Hypothalamus (tissue), 51 donors: ENCODE results near the gene C1orf167.
A peak's percentile ranks its signal among the peaks of the same experiment; 100 is the strongest.

Experiments
- DNase-seq, 51 donors: peaks; one replicate each; lab custom pipeline; 2025; lab: John Stamatoyannopoulos, UW

The C1orf167 gene

DNA sequence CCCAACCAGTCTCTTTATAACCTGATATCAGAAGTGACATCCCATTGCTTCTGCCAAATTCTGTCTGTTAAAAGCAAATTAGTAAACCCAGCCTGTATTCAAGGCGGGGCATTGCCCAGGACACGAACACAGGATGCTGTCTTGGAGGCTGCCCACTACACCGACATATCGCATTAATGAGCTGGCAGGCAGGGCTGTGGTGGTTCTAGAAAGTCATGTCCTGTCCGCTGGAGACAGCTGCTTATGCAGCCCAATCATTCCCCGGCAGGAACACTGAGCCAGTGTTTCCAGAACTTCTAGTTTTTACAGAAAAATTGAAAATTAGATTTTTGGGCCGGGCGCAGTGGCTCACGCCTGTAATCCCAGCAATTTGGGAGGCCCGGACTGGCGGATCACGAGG lies 19.3 kb downstream of the C1orf167 start:
- DNase-seq = no peak

DNA sequence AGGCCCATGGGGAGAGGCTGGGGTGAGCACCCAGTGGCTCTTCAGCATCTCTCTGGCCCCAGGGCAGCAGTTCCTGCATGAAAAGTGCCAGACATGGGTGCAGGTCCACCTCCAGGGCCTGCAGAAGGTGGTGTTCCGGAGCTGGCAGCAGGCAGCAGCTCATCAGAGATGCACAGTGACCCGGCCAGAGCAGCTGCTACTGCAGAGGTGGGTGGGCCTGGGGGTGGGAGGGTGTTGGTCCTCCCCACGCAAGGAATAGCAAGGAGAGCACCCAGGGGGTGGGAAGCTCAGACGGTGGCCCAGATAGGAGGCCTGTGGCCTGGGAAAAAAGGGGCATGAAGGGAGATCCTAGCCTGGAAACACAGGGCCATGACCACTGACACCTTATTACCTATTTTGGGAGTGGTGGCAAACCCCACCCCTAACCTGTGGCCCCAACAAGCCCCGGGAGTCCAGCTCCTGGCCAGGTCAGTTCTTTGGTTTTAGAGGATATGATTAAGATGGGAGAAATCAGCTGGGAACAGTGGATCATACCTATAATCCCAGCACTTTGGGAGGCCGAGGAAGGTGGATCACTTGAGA lies 20.2 kb downstream of the C1orf167 start:
- no peak for DNase-seq

DNA sequence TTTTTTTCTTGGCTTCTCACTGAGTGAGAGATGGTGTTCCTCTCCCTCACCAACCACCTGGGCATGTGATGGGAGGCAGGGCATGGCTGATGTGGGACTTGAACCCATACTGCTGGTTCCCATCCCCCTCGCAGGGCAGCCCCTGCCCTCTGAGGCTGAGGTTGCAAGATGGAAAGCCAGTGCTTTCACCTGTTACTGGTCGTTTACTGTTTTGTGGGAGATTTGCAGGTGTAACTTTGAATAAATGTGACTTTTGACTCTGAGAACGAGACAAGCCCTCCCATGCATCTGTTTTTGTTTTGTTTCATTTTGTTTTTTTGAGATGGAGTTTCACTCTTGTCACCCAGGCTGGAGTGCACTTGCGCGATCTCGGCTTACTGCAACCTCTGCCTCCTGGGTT lies 21.6 kb downstream of the C1orf167 start:
- DNase-seq = no peak

DNA sequence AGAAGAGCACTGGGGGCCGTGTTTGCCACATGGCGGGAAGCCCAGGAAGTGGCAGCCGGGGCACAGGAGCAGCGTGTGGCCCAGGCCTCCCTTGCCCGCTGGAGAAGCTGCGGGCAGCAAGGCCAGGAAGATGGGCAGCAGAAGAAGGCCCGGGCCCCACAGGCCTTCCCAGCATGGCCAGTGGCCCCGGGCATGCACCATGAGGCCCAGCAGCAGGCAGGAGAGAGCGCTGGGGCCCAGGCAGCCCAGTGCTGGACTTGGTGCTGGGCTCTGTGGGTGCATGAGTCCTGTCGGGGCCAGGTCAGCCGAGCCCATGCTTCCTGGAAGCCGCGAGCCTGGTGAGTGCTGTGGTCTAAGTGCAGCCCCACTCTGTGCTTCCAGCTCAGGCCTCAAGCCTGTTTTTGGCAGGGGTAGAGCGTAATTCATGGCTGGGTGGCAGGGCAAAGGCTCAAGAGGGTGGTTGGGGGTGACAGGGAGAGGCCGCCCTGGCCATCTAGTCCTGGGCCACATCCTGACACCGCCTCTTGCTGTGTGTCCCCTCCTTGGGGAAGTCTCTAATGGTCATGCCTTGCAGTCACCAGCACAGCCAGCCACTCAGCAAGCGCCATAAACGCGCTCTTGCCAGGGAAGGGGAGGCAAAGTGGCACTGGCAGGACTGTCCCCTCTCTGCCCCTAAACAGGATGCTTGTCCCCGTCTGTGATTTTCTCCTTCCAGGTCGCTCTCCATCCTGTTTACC lies 22.4 kb downstream of the C1orf167 start:
- DNase-seq = no peak

DNA sequence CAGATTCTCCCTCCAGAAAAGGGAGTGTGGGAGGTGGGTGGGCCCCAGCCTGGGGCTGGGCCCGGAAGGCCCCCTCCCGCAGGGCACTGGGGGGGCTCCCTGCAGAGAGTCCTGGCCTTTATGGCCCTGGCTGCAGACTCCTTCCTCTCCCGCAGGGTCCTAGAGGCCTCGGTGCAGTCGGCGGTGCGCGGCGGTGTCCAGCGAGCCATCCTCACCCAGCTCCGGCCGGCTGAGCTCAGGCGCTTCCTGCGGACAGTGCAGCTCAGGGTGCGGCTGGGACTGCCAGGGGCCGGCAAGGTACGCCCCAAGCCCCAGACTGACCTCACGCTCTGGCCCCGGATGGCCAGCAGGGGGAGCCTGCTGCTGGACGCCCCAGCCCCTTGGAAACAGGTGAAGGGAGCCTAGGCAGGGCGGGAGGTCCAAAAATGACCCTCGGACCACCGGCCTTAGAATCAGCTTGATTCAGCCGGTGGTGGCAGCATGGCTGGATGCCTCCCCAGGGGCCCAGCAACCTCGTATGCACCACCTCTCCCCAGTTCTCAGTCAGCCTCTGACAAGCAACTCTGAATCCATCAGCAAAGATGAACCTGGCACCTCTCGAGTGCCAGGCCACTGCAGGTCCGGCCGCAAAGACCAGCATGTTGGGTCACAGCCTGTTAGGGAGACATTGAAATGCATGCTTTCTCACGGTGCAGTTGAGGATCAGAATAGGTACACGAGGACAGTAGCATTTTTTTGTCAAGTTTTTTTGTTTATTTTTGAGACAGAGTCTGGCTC lies 23.2 kb downstream of the C1orf167 start:
- peak in 35 of 51 donors; percentile 11 to 69 (median 43) for DNase-seq

DNA sequence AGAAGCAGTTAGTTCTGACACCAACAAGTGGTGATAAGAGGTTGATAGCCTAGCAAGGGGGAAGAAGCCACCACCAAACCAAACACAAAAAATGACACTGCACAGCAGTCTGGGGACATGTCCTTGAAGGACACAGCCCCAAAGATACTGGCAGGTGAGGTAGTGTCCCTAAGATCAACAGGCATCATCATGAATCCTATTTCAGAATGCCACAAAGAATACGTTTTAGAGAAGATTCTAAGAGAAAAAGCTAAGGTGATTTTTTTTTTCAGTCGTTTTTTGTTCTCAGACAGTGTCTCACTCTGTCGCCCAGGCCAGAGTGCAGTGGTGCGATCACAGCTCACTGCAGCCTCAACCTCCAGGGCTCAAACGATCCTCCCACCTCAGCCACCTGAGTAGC lies 24.2 kb downstream of the C1orf167 start:
- no peak for DNase-seq

DNA sequence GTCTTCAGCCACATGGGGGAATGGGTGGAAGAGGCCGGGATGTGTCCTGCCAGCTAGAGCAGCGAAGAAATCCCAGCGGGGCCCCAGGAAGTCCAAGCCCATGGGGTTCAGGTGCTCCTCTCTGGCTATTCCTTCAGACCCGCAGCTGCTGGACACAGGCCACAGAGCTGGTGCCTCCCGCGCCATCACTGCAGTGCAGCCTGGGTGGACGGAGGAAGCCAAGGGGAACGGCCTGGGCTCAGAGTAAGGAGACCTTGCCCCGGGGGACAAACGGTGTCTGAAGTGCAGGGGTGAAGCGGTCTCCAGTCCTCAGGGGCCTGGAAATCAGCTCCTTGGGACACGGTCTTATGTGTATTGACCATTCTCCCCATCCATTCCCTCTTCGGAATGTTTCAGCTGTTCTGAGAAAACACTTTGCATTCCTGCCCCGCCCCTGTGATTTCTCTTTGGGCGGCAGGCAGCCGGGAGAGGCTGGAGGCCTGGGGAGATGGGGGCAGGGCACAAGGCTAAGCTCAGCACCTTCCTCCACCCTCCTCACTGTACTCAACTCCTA lies 25.3 kb downstream of the C1orf167 start:
- DNase-seq = peak in 1 of 51 donors; percentile 12

DNA sequence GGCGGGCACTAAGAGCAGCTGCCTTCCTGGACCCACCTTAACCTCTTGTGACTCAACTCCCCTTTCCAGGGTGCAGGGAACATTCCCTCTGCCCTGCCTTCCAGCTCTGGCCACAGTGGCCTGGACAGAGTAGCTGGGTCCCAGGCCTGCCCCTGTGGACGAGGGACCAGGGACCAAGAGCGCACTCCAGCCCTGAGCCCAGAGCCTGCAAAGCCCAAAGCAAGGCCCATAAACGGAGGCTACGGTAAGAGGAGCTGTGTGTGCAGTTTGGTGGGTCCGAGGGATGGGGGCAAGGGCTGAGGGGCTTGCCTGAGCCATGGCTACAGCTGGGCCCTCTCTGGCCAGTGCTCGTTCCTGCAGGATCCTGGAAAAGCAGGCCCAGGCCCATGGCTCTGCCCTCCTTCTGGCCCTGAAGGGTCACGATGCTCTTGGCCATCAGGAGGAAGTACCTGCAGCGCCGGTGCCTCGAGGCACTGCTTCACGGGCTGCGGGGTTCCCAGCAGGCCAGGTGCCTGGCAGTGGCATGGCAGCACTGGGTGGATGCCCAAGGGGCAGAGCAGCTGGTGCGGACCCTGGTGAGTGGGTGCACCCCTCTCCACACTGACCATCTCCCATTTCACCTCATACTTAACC lies 25.9 kb downstream of the C1orf167 start:
- DNase-seq = no peak

DNA sequence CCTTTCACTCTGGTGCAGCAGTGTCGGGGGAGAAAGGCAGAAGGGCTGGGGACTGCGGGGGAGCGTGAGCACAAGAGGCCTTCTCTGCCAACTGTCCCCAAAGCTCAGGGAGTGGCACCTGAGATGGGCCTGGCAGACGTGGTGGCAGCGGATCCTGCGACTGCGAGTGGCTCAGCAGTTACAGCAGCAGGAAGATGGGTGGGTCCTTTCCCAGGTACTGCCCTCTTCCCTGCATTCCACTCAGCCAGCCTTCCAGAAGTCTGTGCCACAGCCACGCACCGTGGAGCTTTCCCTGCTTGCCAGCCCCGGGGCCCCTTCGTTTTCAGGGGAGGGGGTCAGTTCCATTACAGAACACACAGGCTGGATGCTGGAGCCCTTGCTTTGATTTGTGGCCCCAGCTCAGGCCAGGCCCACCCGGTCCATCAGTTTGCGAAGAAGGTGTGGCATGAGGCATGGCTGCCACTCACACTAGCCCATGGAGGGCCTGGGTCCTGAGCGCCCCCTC lies 26.6 kb downstream of the C1orf167 start:
- DNase-seq = no peak

DNA sequence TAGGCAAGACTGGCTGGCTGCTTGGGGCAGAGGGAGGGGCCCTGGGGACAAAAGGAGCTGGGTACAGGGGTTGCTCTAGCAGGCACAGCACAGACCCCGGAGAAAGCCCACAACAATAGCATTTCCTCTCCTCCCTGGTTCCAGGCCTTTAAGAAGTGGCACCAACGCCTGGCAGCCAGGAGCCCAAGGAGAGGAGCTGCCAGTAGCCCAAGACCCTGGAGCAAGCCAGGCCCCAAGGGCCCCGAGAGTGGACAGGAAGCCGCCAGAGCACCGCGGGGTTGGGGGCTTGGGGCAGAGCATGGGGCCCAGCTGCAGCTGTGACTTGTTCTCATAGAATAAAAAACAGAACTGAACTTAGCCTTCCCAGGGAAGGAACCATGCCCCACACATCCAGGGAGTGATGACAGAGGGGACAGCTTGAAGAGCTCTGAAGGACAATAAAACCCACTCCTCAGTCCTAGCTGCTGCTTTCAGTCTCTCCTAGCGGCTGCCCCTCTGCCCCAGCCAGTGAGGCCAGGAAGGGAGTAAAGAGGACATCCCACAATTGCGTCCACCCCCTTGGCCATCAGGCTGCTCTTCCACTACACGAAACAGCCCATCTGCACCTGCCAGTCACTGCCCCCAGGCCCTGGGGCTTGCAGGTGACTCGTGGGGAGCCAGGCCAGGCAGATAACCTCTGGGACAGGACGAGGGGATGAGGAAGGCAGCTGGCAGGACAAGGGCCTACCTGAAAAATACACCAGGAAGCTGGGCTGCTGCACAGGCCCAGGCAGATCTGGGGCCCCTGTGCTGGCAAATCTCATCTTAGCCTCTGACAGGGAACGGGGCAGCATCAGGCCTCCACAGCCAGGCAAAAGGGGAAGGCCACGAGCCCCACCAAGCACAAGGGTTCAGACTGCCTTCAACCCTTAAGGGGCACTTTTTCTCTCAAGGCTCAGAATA lies 27.4 kb downstream of the C1orf167 start:
- DNase-seq = no peak

DNA sequence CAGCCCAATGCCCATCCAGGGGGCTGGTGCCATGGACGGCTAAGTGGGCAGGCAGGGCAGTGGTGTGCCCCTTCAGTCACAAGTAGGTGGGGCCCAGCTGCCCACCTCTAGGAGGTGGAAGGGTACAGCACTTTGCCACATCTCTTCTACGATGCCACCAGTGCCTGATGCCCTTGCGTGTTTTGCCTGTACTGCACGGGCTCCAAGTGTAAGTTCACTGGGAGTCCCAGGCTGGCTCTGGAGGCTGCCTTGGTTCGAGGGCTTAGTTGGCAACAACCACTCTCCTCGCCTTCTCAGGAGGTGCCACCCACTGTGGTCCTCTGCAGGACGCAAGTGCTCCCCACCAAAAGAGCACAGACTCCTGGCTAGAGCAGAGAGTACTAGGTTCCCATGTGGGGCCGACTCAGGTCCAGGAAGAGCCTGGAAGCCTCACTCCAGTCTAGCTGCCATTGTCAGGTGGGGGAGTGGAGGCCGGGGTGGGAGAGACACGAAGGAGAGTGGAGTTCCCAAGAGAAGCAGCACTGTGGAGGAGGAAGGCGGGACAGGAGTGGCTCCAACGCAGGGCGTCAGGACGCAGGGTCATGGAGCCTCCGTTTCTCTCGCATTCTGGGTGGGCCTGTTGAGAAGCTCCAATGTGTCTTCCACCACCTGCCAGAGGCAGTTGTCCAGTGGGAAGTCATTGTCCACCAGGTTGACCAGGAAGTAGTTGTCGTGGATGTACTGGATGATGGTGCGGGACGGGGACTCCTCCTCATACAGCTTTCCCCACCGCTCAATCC lies 28.3 kb downstream of the C1orf167 start:
- DNase-seq = no peak

DNA sequence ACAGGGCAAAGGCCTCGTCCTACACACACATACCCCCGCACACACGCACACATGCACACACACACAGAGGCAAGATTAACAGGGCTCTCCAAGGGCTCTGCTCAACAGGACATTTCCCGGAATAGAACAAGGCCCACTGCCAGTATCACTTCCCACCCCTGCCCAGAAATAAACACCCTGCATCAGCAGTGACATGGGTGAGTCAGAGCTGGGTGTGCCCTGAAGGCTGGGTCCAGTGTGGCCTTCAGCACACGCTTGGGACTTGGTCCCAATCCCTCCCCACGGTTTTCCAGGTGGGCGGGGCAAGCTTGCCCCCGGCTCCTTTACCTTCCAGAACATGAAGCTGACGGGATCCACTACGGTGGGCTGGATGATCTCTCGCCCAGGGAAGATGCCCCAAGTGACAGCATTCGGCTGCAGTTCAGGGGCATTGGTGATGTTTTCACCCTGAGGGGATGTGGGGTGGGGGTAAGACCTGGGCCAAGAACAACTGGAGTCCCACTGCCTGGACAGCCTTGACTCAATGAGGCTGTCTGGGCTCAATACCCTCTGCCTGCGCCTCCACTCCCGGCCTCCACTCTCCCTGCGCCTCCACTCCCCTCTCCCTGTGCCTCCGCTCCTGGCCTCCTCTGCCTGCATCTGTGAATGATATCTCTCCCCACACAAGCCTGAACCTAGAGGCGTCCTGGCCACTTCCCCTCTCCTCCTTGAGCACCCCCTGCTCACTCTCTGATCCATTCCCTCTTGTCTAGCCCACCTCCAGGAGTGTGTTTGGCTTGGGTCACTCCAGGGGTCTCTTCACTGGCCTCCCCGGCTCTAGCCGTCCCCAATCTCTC lies 29.1 kb downstream of the C1orf167 start:
- peak in 33 of 51 donors; percentile 19 to 79 (median 42) for DNase-seq

DNA sequence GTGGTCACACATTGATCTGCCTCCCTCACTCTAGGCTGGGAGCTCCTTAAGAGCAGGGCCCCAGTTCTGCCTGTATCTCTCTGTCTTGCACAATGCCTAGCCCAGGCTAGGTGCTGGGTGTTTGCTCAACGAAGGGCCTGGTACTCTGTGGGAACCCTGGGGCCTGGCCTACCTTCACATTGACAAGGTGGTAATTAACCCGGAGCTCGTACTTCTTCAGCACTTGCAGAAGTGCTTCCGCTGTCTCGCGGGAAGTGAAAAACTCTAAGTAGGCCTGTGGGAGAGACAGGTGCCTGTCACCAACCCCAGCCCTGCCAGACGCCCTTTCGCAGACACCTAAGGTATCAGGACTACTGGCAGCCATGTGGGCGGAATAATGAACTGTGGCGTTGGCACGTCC lies 30.1 kb downstream of the C1orf167 start:
- DNase-seq = no peak

DNA sequence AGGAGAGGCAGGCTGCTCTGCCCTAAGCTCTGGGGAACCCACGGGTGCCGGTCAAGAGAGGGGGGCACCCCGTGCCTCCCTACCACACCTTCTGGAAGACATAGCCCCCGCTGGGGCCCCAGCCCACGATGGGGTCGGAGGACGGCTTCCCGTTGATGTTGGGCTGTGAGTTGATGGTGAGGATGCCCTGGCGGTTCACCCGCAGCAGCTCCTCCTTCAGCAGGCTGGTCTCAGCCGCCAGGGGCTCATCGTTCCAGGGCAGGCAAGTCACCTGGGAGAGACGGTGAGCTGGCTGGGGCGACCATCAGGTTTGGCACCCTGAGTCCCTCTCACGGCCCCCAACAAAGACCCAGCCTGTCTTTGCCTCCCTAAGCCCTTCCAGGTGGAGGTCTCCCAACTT lies 31.8 kb downstream of the C1orf167 start:
- no peak for DNase-seq

DNA sequence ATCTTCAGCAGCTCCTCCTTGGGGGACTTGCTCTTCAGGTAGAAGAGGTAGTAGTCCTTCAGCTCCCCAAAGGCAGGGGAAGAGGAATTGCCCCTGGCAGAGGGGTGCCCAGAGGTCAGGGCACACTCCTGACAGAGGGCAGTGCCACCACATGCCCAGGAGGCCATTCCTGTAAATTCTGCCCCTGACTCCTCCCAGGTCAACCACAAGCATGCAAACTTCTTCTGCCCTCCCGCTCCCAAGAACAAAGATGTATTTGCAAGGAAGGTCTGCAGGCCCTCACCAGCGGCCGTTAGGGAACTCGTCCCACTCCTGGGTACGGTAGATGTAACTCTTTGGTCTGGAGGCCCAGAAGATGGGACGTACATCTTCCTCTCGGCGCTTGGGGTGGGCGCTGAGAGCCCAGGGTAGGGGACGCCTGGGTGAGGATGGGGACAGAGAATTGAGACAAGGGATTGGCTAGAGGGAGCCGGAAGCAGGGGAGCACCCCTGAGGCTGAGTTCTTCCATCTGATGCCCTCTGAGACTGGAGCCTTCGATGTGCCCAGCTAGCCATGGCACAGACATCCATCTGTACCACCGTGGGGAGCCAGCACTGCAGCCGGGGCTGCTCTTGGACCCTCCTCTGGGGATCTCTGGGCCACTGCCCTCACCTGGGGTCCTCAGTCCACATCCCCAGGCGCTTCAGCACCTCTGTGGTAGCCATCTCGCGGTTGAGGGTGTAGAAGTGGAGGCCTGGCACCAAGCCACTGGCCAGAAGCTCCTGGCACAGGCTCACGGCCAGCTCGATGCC lies 32.6 kb downstream of the C1orf167 start:
- DNase-seq = no peak

DNA sequence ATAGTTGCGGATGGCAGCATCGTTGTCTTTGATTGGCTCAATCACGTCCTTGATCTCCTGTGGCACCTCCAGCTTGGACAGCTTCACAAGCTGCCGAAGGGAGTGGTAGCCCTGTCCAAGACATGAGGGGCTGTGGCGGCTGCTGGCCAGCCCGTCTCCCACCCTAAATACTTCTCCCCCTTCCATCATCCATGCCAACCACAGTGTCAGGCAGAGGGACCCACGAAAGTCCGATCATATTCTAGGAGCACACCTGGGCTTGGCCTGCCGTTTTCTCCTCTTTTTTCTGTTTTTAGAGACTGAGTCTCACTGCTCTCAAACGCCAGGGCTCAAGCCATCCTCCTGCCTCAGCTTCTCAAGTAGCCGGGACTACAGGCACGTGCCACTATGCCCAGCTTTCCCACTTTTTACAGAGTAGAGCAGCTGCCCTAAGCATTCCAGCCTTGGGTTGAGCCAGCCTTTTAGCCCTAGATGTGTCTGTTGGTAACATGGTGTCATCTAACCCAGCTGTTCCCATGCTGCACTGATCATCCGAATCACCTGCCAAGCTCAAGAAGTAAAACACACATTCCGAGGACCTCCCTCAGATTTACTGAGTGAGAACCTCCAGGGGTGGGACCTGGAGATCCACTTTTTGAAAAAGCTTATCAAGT lies 33.4 kb downstream of the C1orf167 start:
- no peak for DNase-seq
